ENCODE results near the gene NR2C2.
"Not testable (repeated sequence)": the region's sequence is repeated elsewhere in the genome, so short reads cannot be mapped to it uniquely, and the experiment has no call there.

The NR2C2 gene

GRCh38 chr3:14947100-14947885 is at the start of gene NR2C2:
Gene NR2C2, plus strand, starts transcription at chr3:14947583. Its CDS starts 56,332 bp downstream, at chr3:15003915.
- DNase-seq (ENCODE audit: low read depth): peak; percentile 58

GRCh38 chr3:14898929-14899328 is 48.5 kb upstream of the NR2C2 start:
- DNase-seq (ENCODE audit: low read depth): no peak

GRCh38 chr3:14899993-14900618 is 47.3 kb upstream of the NR2C2 start:
- DNase-seq (ENCODE audit: low read depth): no peak

GRCh38 chr3:14900881-14901873 is 46.2 kb upstream of the NR2C2 start:
- no peak for DNase-seq (ENCODE audit: low read depth)

GRCh38 chr3:14902719-14903118 is 44.7 kb upstream of the NR2C2 start:
- DNase-seq (ENCODE audit: low read depth): no peak

GRCh38 chr3:14903501-14903900 is 43.9 kb upstream of the NR2C2 start:
- not testable (repeated sequence) for DNase-seq (ENCODE audit: low read depth)

GRCh38 chr3:14905055-14905657 is 42.2 kb upstream of the NR2C2 start:
- no peak for DNase-seq (ENCODE audit: low read depth)

- DNase-seq (ENCODE audit: low read depth): no peak
Observed at GRCh38 chr3:14906355-14906971, 40.9 kb upstream of the NR2C2 start.

- DNase-seq (ENCODE audit: low read depth): no peak
Observed at GRCh38 chr3:14907043-14907966, 40.1 kb upstream of the NR2C2 start.

- no peak for DNase-seq (ENCODE audit: low read depth)
Observed at GRCh38 chr3:14909250-14909649, 38.1 kb upstream of the NR2C2 start.

GRCh38 chr3:14911651-14912050 is 35.7 kb upstream of the NR2C2 start:
- no peak for DNase-seq (ENCODE audit: low read depth)

GRCh38 chr3:14913071-14913925 is 34.1 kb upstream of the NR2C2 start:
- no peak for DNase-seq (ENCODE audit: low read depth)

- DNase-seq (ENCODE audit: low read depth): no peak
Observed at GRCh38 chr3:14913926-14914778, 33.2 kb upstream of the NR2C2 start.

GRCh38 chr3:14914779-14915117 is 32.6 kb upstream of the NR2C2 start:
- DNase-seq (ENCODE audit: low read depth): no peak

GRCh38 chr3:14915636-14916222 is 31.7 kb upstream of the NR2C2 start:
- DNase-seq (ENCODE audit: low read depth): no peak

GRCh38 chr3:14918356-14918860 is 29.0 kb upstream of the NR2C2 start:
- no peak for DNase-seq (ENCODE audit: low read depth)

- DNase-seq (ENCODE audit: low read depth): no peak
Observed at GRCh38 chr3:14920536-14920935, 26.8 kb upstream of the NR2C2 start.

GRCh38 chr3:14921034-14921616 is 26.3 kb upstream of the NR2C2 start:
- DNase-seq (ENCODE audit: low read depth): peak; percentile 63
